Measurements from ENCODE around the gene TMEM178B. TPM values are rescaled to one million over a fixed set of nuclear protein-coding genes. Genes with fewer than 3 reads are reported as not detected.

Gene TMEM178B
- total and polyA plus RNA-seq, 2 of the 4 experiments (the other 2 are of a cell fraction): under 0.01 to 0.05 TPM

DNA sequence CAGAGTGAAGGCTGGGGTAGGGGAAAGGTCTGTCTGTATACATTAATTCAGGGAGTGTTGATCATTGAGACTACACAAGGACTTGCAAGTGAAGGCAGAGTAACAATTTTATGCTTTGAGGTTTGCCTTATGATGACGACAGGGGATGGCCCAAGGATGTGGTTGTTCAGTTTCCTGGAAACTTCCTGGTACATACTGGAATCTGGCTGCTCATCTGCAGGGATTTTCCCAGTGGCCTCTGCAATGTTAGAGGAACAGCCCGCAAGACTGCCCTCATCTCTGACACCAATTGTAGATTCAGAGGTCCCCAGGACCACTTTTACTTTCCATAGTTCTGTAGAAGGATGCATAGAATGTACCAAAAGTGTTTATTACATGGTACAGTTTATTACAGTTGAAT is 189.6 kb downstream of the TMEM178B start:
- no peaks in the 10 kb centered on the region for H3K79me1 ChIP-seq (ENCODE audit: low read depth in 1 of 2, low read length in 2 of 2)
- H2BK120ac ChIP-seq (ENCODE audit: low read depth, low read length): no peak overlapping the region
- no peaks in the 10 kb centered on the region for H4K20me1 ChIP-seq (ENCODE audit: insufficient read depth, low read length)
- H3K23ac ChIP-seq (ENCODE audit: low read depth, low read length): no peak overlapping the region
- DNase-seq: no peak
- H2AFZ ChIP-seq (replicated peaks; ENCODE audit: low read length, poor library complexity): no peak overlapping the region
- H4K8ac ChIP-seq (ENCODE audit: low read depth in 2 of 2, low read length in 2 of 2): no peak overlapping the region
- H3K9me1 ChIP-seq (ENCODE audit: insufficient read depth, low read length): no peaks in the 10 kb centered on the region
- no peak overlapping the region for H2AK9ac ChIP-seq (replicated peaks; ENCODE audit: low read depth, low read length, poor library complexity)
- no peak overlapping the region for H4K91ac ChIP-seq (ENCODE audit: insufficient read depth, low read depth, low read length)
- peaks cover 8% of the 10 kb centered on the region; the same call in 1 of the 2 replicates for H3K9me3 ChIP-seq (ENCODE audit: control insufficient read depth, insufficient read depth, low read length)
- BruUV-seq (replicated peaks): no TSS peak
- no peak overlapping the region for H3K4ac ChIP-seq (ENCODE audit: low read depth, low read length)
- POLR2A ChIA-PET (ENCODE audit: unreplicated experiment): no interaction called here
- ATAC-seq (ENCODE audit: low read depth): no peak
- no CpG with 5 or more reads among the region's 2 CpGs for WGBS, 2 experiments (ENCODE audit: extremely low coverage in 2 of 2, insufficient read length in 1 of 2)
- no peak overlapping the region for H3K9ac ChIP-seq (ENCODE audit: low read depth, low read length)
- H3K4me2 ChIP-seq (ENCODE audit: low read depth, low read length): no peak overlapping the region
- H3K56ac ChIP-seq (ENCODE audit: extremely low read depth, insufficient read depth, low read length): no peak overlapping the region
- no peak overlapping the region for H2BK5ac ChIP-seq (ENCODE audit: low read depth, low read length, poor library complexity, severe bottlenecking)
- TF ChIP-seq POLR2A (IDR thresholded peaks at IDR 0.05; ENCODE audit: low read depth, low read length): no peak
- TF ChIP-seq, protein P1, sequence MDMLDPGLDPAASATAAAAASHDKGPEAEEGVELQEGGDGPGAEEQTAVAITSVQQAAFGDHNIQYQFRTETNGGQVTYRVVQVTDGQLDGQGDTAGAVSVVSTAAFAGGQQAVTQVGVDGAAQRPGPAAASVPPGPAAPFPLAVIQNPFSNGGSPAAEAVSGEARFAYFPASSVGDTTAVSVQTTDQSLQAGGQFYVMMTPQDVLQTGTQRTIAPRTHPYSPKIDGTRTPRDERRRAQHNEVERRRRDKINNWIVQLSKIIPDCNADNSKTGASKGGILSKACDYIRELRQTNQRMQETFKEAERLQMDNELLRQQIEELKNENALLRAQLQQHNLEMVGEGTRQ (IDR thresholded peaks at IDR 0.05; ENCODE audit: low read depth, low read length): no peak
- TF ChIP-seq RAD21 (IDR thresholded peaks at IDR 0.05; ENCODE audit: low read length): no peak
- no peak for TF ChIP-seq MXI1 (IDR thresholded peaks at IDR 0.05; ENCODE audit: borderline replicate concordance, low read depth, low read length)
- TF ChIP-seq NFE2L2 (IDR thresholded peaks at IDR 0.05; ENCODE audit: low read depth, low read length): no peak
- TF ChIP-seq, protein P2, sequence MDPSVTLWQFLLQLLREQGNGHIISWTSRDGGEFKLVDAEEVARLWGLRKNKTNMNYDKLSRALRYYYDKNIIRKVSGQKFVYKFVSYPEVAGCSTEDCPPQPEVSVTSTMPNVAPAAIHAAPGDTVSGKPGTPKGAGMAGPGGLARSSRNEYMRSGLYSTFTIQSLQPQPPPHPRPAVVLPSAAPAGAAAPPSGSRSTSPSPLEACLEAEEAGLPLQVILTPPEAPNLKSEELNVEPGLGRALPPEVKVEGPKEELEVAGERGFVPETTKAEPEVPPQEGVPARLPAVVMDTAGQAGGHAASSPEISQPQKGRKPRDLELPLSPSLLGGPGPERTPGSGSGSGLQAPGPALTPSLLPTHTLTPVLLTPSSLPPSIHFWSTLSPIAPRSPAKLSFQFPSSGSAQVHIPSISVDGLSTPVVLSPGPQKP (IDR thresholded peaks at IDR 0.05; ENCODE audit: borderline replicate concordance, low read depth, low read length): no peak
- no peak for TF ChIP-seq CHD1 (IDR thresholded peaks at IDR 0.05; ENCODE audit: low read depth, low read length)
- TF ChIP-seq, protein P3, sequence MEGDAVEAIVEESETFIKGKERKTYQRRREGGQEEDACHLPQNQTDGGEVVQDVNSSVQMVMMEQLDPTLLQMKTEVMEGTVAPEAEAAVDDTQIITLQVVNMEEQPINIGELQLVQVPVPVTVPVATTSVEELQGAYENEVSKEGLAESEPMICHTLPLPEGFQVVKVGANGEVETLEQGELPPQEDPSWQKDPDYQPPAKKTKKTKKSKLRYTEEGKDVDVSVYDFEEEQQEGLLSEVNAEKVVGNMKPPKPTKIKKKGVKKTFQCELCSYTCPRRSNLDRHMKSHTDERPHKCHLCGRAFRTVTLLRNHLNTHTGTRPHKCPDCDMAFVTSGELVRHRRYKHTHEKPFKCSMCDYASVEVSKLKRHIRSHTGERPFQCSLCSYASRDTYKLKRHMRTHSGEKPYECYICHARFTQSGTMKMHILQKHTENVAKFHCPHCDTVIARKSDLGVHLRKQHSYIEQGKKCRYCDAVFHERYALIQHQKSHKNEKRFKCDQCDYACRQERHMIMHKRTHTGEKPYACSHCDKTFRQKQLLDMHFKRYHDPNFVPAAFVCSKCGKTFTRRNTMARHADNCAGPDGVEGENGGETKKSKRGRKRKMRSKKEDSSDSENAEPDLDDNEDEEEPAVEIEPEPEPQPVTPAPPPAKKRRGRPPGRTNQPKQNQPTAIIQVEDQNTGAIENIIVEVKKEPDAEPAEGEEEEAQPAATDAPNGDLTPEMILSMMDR (conservative IDR thresholded peaks at IDR 0.05; ENCODE audit: low read depth, low read length): no peak
- TF ChIP-seq MAZ (IDR thresholded peaks at IDR 0.05; ENCODE audit: borderline replicate concordance, low read depth, low read length): no peak
- no peak for TF ChIP-seq FOS (IDR thresholded peaks at IDR 0.05; ENCODE audit: low read depth, low read length)
- no peak for TF ChIP-seq RFX5 (IDR thresholded peaks at IDR 0.05; ENCODE audit: low read depth, low read length)
- TF ChIP-seq BHLHE40 (IDR thresholded peaks at IDR 0.05; ENCODE audit: low read depth, low read length): no peak
- TF ChIP-seq CEBPB (IDR thresholded peaks at IDR 0.05; ENCODE audit: low read depth, low read length): no peak
- TF ChIP-seq SMC3 (IDR thresholded peaks at IDR 0.05; ENCODE audit: low read depth, low read length): no peak
- no peak for TF ChIP-seq MAFK (IDR thresholded peaks at IDR 0.05; ENCODE audit: low read depth, low read length)
- H2AK5ac ChIP-seq (ENCODE audit: low read depth, low read length): no peak overlapping the region
- dilution Hi-C loops (cut with HindIII; ENCODE audit: low sequenced_read_pairs, unreplicated experiment): no loop called here
- no peaks in the 10 kb centered on the region for H3K4me1 ChIP-seq (ENCODE audit: control insufficient read depth, insufficient read depth, low read length)
- no peaks in the 10 kb centered on the region for H3K36me3 ChIP-seq (ENCODE audit: control insufficient read depth, insufficient read depth, low read length)
- intact Hi-C loops (cut with micrococcal nuclease): no loop called here
- no peak overlapping the region for H2BK15ac ChIP-seq (ENCODE audit: low read depth, low read length)
- no peaks in the 10 kb centered on the region for H3K27me3 ChIP-seq (ENCODE audit: control insufficient read depth, insufficient read depth, low read length)
- no peak overlapping the region for H3K27ac ChIP-seq (ENCODE audit: insufficient read depth, low read length)
- in situ Hi-C loops (cut with MboI; ENCODE audit: low sequenced_read_pairs): no loop called here
- H3K18ac ChIP-seq (ENCODE audit: low read depth, low read length): no peak overlapping the region
- CTCF ChIA-PET: interaction anchor here (0.6 kb wide), 1 partner anchor 248 kb away, joined by 3 read pairs; no protein-coding TSS in a partner anchor
- H3K4me3 ChIP-seq (ENCODE audit: insufficient read depth, low read depth, low read length): no peak overlapping the region
- no peak overlapping the region for H3K14ac ChIP-seq (replicated peaks; ENCODE audit: low read depth, low read length)
- no peak overlapping the region for H2BK20ac ChIP-seq (ENCODE audit: low read depth, low read length)
- no peak overlapping the region for H4K5ac ChIP-seq (ENCODE audit: low read depth, low read length)

Measured in IMR-90 (cell line).